Caco-2 (cell line): ENCODE results near the gene FHIT. TPM values are rescaled to one million over a fixed set of nuclear protein-coding genes. Genes with fewer than 3 reads are reported as not detected.

Experiments
- BruUV-seq: library from RNA; stranded (reverse); fragments of 400-500 nt; replicated peaks from 2 replicates; lab custom pipeline; 2021; lab: Mats Ljungman, UMichigan
- CTCF ChIA-PET: fragments of 300-600 bp; sonication (Branson Sonifier 250); formaldehyde crosslinking; loops from one replicate; lab custom pipeline; 2022; ENCODE audit warnings: antibody characterized with exemption; lab: Charles Lee
- POLR2A ChIA-PET: fragments of 300-600 bp; sonication (Branson Sonifier 250); formaldehyde crosslinking; loops from one replicate; lab custom pipeline; 2022; ENCODE audit warnings: antibody characterized with exemption; lab: Charles Lee
- DNase-seq, 2 experiments: peaks; one replicate each; pipeline versions ENCODE4 v3.0.0 to v3.0.0-alpha.2; 2020 to 2022
- H3K27me3 ChIP-seq: replicated peaks from 2 replicates; pipeline ENCODE4 v1.6.0; 2011; ENCODE audit warnings: low read length; ENCODE audit not compliant: control insufficient read depth, insufficient read depth
- H3K36me3 ChIP-seq: 2 replicates; pipeline ENCODE4 v1.5.1; 2011; ENCODE audit warnings: low read length; ENCODE audit not compliant: control insufficient read depth, insufficient read depth
- H3K4me1 ChIP-seq: fragments of 250-450 bp; sonication (Bioruptor Pico); 2 replicates; pipeline ENCODE4 v1.5.1; 2020; ENCODE audit warnings: mild to moderate bottlenecking
- H3K4me3 ChIP-seq: 2 replicates; pipeline ENCODE4 v1.5.1; 2011; ENCODE audit warnings: low read depth, mild to moderate bottlenecking, control low read depth, low read length
- H3K9me3 ChIP-seq: fragments of 250-450 bp; sonication (Bioruptor Pico); 2 replicates; pipeline ENCODE4 v1.5.1; 2020; ENCODE audit warnings: mild to moderate bottlenecking, moderate library complexity
- H3K27ac Mint-ChIP-seq: one replicate; pipeline ENCODE4 v1.8.0; 2022; ENCODE audit warnings: mixed read lengths; ENCODE audit not compliant: unreplicated experiment
- H3K27me3 Mint-ChIP-seq: one replicate; pipeline ENCODE4 v1.8.0; 2022; ENCODE audit warnings: mixed read lengths; ENCODE audit not compliant: insufficient read depth, unreplicated experiment
- H3K36me3 Mint-ChIP-seq: one replicate; pipeline ENCODE4 v1.8.0; 2022; ENCODE audit warnings: mild to moderate bottlenecking, mixed read lengths; ENCODE audit not compliant: insufficient read depth, unreplicated experiment
- H3K4me1 Mint-ChIP-seq: one replicate; pipeline ENCODE4 v1.8.0; 2022; ENCODE audit warnings: low read depth, mixed read lengths; ENCODE audit not compliant: unreplicated experiment
- H3K4me3 Mint-ChIP-seq: one replicate; pipeline ENCODE4 v1.8.0; 2022; ENCODE audit warnings: mild to moderate bottlenecking, moderate library complexity, mixed read lengths; ENCODE audit not compliant: unreplicated experiment
- H3K9me3 Mint-ChIP-seq: one replicate; pipeline ENCODE4 v1.8.0; 2022; ENCODE audit warnings: mixed read lengths; ENCODE audit not compliant: unreplicated experiment
- intact Hi-C: fragments of 100-400 bp; cut with micrococcal nuclease; formaldehyde crosslinking; loops from one replicate; pipeline ENCODE4 v1.10.0; 2022; ENCODE audit not compliant: unreplicated experiment
- total RNA-seq: library from RNA; stranded (reverse); gene quantifications from 2 replicates; pipeline ENCODE4 v1.2.3, GENCODE V29; 2022
- TF ChIP-seq, protein P1 (sequence below), 2 experiments: fragments of 200-600 bp in 1 of 2; IDR thresholded peaks; 1 replicate in 1 of 2; 2 replicates in 1 of 2; pipeline versions ENCODE4 v1.5.1 to v1.8.0; 2011 to 2022; ENCODE audit warnings: antibody characterized with exemption in 1 of 2, control low read depth in 1 of 2, inconsistent platforms in 1 of 2, low read depth in 1 of 2, low read length in 1 of 2, mild to moderate bottlenecking in 1 of 2, moderate library complexity in 1 of 2; ENCODE audit not compliant: insufficient read depth in 1 of 2, severe bottlenecking in 1 of 2, unreplicated experiment in 1 of 2

The FHIT gene
- total RNA-seq, 1 experiment from 2014 or later, result 8.3 TPM

DNA sequence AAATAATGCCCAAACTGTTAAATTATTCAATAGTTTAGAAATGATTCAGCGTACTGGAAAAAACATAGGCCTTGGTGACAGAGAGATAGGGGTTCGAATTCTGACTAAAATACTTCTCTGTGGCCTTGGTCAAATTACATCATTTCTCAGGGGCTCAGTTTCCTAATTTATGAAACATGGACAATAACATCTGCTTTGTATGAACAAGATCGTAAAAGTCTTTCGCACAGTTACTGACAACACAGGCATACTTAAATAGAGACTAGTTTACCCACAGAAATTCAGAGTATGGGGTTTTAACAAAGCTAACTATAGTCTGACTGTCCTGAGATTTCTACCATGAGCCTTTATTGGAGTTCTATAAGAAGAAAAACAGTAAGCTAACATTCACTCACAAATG, 440.4 kb downstream of the FHIT start:
- DNase-seq, result no peak
- Histone ChIP-seq H3K4me1 (peaks cover 12% of the 10 kb centered on the region; the same call in 1 of the 2 replicates), H3K36me3 (no peaks in the 10 kb centered on the region), H3K9me3 (no peaks in the 10 kb centered on the region), H3K4me3 (no peak overlapping the region), H3K27me3 (no peaks in the 10 kb centered on the region)
- Mint-ChIP-seq H3K4me1 (no peaks in the 10 kb centered on the region), H3K36me3 (no peaks in the 10 kb centered on the region), H3K9me3 (peaks cover 9% of the 10 kb centered on the region), H3K4me3 (no peak overlapping the region), H3K27me3 (no peaks in the 10 kb centered on the region), H3K27ac (no peak overlapping the region)
- BruUV-seq, result no TSS peak
- TF ChIP-seq, protein P1, sequence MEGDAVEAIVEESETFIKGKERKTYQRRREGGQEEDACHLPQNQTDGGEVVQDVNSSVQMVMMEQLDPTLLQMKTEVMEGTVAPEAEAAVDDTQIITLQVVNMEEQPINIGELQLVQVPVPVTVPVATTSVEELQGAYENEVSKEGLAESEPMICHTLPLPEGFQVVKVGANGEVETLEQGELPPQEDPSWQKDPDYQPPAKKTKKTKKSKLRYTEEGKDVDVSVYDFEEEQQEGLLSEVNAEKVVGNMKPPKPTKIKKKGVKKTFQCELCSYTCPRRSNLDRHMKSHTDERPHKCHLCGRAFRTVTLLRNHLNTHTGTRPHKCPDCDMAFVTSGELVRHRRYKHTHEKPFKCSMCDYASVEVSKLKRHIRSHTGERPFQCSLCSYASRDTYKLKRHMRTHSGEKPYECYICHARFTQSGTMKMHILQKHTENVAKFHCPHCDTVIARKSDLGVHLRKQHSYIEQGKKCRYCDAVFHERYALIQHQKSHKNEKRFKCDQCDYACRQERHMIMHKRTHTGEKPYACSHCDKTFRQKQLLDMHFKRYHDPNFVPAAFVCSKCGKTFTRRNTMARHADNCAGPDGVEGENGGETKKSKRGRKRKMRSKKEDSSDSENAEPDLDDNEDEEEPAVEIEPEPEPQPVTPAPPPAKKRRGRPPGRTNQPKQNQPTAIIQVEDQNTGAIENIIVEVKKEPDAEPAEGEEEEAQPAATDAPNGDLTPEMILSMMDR (IDR thresholded peaks at IDR 0.05; ENCODE audit: insufficient read depth in 1 of 2, low read depth in 1 of 2, low read length in 1 of 2, severe bottlenecking in 1 of 2, unreplicated experiment in 1 of 2), result no peak
- intact Hi-C loops, result no loop called here
- POLR2A ChIA-PET, result no interaction called here
- CTCF ChIA-PET, result no interaction called here

DNA sequence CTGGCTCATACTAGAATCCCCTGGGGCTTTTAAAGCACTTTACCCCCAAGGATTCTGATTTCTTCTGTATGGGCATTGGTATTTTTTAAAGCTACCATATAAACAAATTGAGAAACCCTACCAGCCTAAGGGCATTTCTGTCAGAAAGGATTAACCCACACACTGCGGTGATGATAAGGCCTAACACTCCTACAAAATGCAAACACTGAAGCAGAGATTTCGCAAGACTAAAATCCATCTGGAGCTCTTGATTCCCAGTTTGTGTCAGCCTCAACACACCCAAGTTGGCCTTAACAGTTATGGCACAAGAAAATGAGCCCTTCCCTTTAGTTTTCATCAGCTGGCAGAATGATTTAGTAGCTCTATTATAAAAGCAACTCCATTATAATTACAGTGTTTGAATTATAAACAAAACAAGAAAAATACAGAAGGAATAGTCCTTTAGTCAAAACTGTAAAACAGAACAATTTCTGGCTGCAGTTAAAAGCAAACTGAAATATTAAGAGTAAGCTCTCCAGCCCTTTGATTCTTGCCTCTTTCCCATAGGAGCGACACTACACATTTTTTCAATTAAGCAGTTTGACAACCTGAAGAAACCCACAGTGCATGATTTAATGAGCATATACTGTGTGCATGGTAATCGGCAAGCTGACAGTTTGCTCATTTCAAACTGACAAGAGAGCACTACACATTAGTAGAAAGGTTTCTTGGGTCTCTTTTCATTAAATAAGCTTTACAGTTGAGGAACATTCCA, 441.2 kb downstream of the FHIT start:
- Mint-ChIP-seq H3K9me3 (peaks cover 9% of the 10 kb centered on the region), H3K36me3 (no peaks in the 10 kb centered on the region), H3K4me1 (no peaks in the 10 kb centered on the region), H3K27ac (no peak overlapping the region), H3K27me3 (no peaks in the 10 kb centered on the region), H3K4me3 (no peak overlapping the region)
- CTCF ChIA-PET, result interaction anchor here (1.2 kb wide), 1 partner anchor 55 kb away, joined by 3 read pairs; no protein-coding TSS in a partner anchor
- Histone ChIP-seq H3K4me1 (peaks cover 12% of the 10 kb centered on the region; the same call in 1 of the 2 replicates), H3K36me3 (no peaks in the 10 kb centered on the region), H3K27me3 (no peaks in the 10 kb centered on the region), H3K4me3 (no peak overlapping the region), H3K9me3 (no peaks in the 10 kb centered on the region)
- BruUV-seq, result no TSS peak
- DNase-seq, result peak; percentile 47 to 51
- POLR2A ChIA-PET, result no interaction called here
- TF ChIP-seq, protein P1 (IDR thresholded peaks at IDR 0.05; ENCODE audit: insufficient read depth in 1 of 2, low read depth in 1 of 2, low read length in 1 of 2, severe bottlenecking in 1 of 2, unreplicated experiment in 1 of 2), result no peak
- intact Hi-C loops, result no loop called here

DNA sequence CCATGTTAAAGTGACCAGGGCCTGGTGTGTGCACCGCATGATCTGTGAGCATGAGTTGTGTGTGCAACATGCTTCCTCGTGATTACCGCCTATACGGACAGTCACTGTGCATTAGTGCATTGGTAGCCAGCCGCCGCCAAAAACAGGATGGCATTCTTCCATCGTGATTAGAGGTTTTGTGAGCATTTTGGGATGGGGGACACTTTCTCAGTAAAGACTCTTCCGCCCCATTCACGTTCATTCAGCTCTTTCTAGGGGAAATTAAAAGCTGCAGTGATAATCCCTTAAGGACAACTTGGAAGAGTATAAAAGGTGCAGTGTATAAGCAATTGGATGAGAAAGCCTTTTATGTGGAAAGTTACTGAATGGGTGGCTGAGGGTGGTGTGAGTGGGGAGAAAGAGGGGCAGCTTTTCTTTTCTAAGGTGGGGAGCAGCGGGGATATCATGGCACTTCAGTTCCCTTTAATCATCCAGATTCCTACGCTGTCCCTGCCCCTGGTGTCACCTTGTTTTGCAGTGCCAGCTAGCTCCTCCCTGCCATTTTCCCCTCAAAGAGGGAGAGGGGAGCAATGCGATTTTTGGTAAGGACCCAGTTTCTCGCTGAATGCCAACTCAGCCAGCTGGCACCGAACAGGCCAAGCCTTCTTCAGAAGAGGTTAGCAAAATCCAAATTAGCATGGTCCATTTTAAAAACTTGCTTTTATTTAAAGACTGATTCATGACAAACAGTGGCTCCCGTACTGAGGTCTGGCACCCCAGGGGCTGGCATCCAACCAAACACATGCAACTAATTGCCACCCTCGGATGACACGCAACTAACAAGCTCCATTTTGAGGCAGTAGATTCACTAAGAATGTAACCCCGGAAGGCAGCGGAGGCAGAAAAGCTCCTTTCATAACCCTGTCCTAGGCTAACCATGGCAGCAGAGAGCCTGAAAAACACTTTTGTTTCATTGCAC, 447.8 kb downstream of the FHIT start:
- H3K9me3 Mint-ChIP-seq, result peaks cover 13% of the 10 kb centered on the region
- H3K4me3 ChIP-seq, result no peak overlapping the region
- no peaks in the 10 kb centered on the region for H3K4me1 ChIP-seq
- no peak overlapping the region for H3K27ac Mint-ChIP-seq
- TF ChIP-seq, protein P1 (IDR thresholded peaks at IDR 0.05; ENCODE audit: insufficient read depth in 1 of 2, low read depth in 1 of 2, low read length in 1 of 2, severe bottlenecking in 1 of 2, unreplicated experiment in 1 of 2), result no peak
- H3K36me3 ChIP-seq, result no peaks in the 10 kb centered on the region
- no peak overlapping the region for H3K4me3 Mint-ChIP-seq
- no peaks in the 10 kb centered on the region for H3K9me3 ChIP-seq
- no TSS peak for BruUV-seq
- no peaks in the 10 kb centered on the region for H3K4me1 Mint-ChIP-seq
- H3K36me3 Mint-ChIP-seq, result no peaks in the 10 kb centered on the region
- no peak for DNase-seq
- H3K27me3 ChIP-seq, result no peaks in the 10 kb centered on the region
- ChIA-PET CTCF (interaction anchor here (0.7 kb wide), 1 partner anchor 732 kb away, joined by 3 read pairs; no protein-coding TSS in a partner anchor), POLR2A (no interaction called here)
- intact Hi-C loops, result no loop called here
- no peaks in the 10 kb centered on the region for H3K27me3 Mint-ChIP-seq
